Measurements from ENCODE around the gene PRR22. TPM values are rescaled to one million over a fixed set of nuclear protein-coding genes. Genes with fewer than 3 reads are reported as not detected.
A peak's percentile ranks its signal among the peaks of the same experiment; 100 is the strongest.

PRR22 gene
- polyA plus RNA-seq, 1 donor from 2014 or later, result 0.97 TPM

- Histone ChIP-seq H3K79me2 (replicated peaks; ENCODE audit: insufficient read depth, low read length) (no peaks in the 10 kb centered on the region), H3K36me3 (ENCODE audit: insufficient read depth, low read length) (no peaks in the 10 kb centered on the region), H4K20me1 (ENCODE audit: insufficient read depth) (no peaks in the 10 kb centered on the region), H3K4me3 (ENCODE audit: low read length) (no peak within 1 kb of the TSS), H3K4me2 (ENCODE audit: low read length) (no peak within 1 kb of the TSS), H2AFZ (ENCODE audit: low read depth, low read length) (no peak within 1 kb of the TSS), H3K9me2 (ENCODE audit: insufficient read depth, low read length) (no peaks in the 10 kb centered on the region), H3K27ac (ENCODE audit: low read length) (no peak within 1 kb of the TSS), H3F3A (ENCODE audit: insufficient read depth, low read length, poor library complexity, severe bottlenecking) (no peaks in the 10 kb centered on the region), H3K9ac (ENCODE audit: low read length) (no peak within 1 kb of the TSS), H3K27me3 (ENCODE audit: insufficient read depth, low read depth, low read length) (peaks cover 32% of the 10 kb centered on the region), H3K9me3 (ENCODE audit: low read length) (no peaks in the 10 kb centered on the region)
- TF ChIP-seq CTCF (IDR thresholded peaks at IDR 0.05; ENCODE audit: poor library complexity, severe bottlenecking), result no peak
- TF ChIP-seq TAF1 (IDR thresholded peaks at IDR 0.05; ENCODE audit: low read depth), result no peak
- peak; percentile 15 for TF ChIP-seq EZH2 (IDR thresholded peaks at IDR 0.05; ENCODE audit: borderline replicate concordance, insufficient read depth, low read length, poor library complexity, severe bottlenecking)
These were observed 20.2 kb upstream of the PRR22 start, which contains the start of gene NRTN for GRCh38 chr19:5804516-5805461. Gene NRTN, plus strand, starts transcription at chr19:5805067. Its CDS starts 19,099 bp downstream, at chr19:5824166.

- Histone ChIP-seq H3K4me3 (ENCODE audit: low read length) (no peak overlapping the region), H4K20me1 (ENCODE audit: insufficient read depth) (no peaks in the 10 kb centered on the region), H3F3A (ENCODE audit: insufficient read depth, low read length, poor library complexity, severe bottlenecking) (no peaks in the 10 kb centered on the region), H3K36me3 (ENCODE audit: insufficient read depth, low read length) (no peaks in the 10 kb centered on the region), H2AFZ (ENCODE audit: low read depth, low read length) (no peak overlapping the region), H3K27ac (ENCODE audit: low read length) (no peak overlapping the region), H3K79me2 (replicated peaks; ENCODE audit: insufficient read depth, low read length) (no peaks in the 10 kb centered on the region), H3K27me3 (ENCODE audit: insufficient read depth, low read depth, low read length) (peaks cover 32% of the 10 kb centered on the region), H3K9ac (ENCODE audit: low read length) (no peak overlapping the region), H3K9me3 (ENCODE audit: low read length) (no peaks in the 10 kb centered on the region), H3K9me2 (ENCODE audit: insufficient read depth, low read length) (no peaks in the 10 kb centered on the region), H3K4me2 (ENCODE audit: low read length) (no peak overlapping the region)
- TF ChIP-seq RAD21 (conservative IDR thresholded peaks at IDR 0.05) (peak; percentile 46), CTCF (IDR thresholded peaks at IDR 0.05; ENCODE audit: poor library complexity, severe bottlenecking) (peak; percentile 75), POLR2AphosphoS5 (IDR thresholded peaks at IDR 0.05) (no peak), SMC3 (conservative IDR thresholded peaks at IDR 0.05; ENCODE audit: poor library complexity) (peak; percentile 51)
These were observed 19.4 kb upstream of the PRR22 start for GRCh38 chr19:5803752-5804515.

GRCh38 chr19:5803441-5803751 is 18.9 kb upstream of the PRR22 start:
- no peaks in the 10 kb centered on the region for H3K79me2 ChIP-seq (replicated peaks; ENCODE audit: insufficient read depth, low read length)
- H3K9ac ChIP-seq (ENCODE audit: low read length), result no peak overlapping the region
- no peak overlapping the region for H2AFZ ChIP-seq (ENCODE audit: low read depth, low read length)
- H3K36me3 ChIP-seq (ENCODE audit: insufficient read depth, low read length), result no peaks in the 10 kb centered on the region
- H3K4me2 ChIP-seq (ENCODE audit: low read length), result no peak overlapping the region
- no peaks in the 10 kb centered on the region for H3F3A ChIP-seq (ENCODE audit: insufficient read depth, low read length, poor library complexity, severe bottlenecking)
- H3K27me3 ChIP-seq (ENCODE audit: insufficient read depth, low read depth, low read length), result peaks cover 32% of the 10 kb centered on the region
- H3K27ac ChIP-seq (ENCODE audit: low read length), result no peak overlapping the region
- H4K20me1 ChIP-seq (ENCODE audit: insufficient read depth), result no peaks in the 10 kb centered on the region
- TF ChIP-seq MXI1 (conservative IDR thresholded peaks at IDR 0.05; ENCODE audit: poor library complexity, severe bottlenecking) (no peak), CTCF (IDR thresholded peaks at IDR 0.05; ENCODE audit: poor library complexity, severe bottlenecking) (no peak), SMC3 (conservative IDR thresholded peaks at IDR 0.05; ENCODE audit: poor library complexity) (no peak), TAF1 (IDR thresholded peaks at IDR 0.05; ENCODE audit: low read depth) (no peak), EZH2 (IDR thresholded peaks at IDR 0.05; ENCODE audit: borderline replicate concordance, insufficient read depth, low read length, poor library complexity, severe bottlenecking) (no peak), EP300 (conservative IDR thresholded peaks at IDR 0.05; ENCODE audit: poor library complexity, severe bottlenecking) (no peak), RAD21 (conservative IDR thresholded peaks at IDR 0.05) (no peak), REST (IDR thresholded peaks at IDR 0.05; ENCODE audit: borderline replicate concordance) (no peak), POLR2AphosphoS5 (IDR thresholded peaks at IDR 0.05) (no peak)
- no peak overlapping the region for H3K4me3 ChIP-seq (ENCODE audit: low read length)
- no peaks in the 10 kb centered on the region for H3K9me2 ChIP-seq (ENCODE audit: insufficient read depth, low read length)
- H3K9me3 ChIP-seq (ENCODE audit: low read length), result no peaks in the 10 kb centered on the region

Measured in neural cell (in vitro differentiated cells).